GM23338 (cell line): ENCODE results near the gene NINL. TPM values are rescaled to one million over a fixed set of nuclear protein-coding genes. Genes with fewer than 3 reads are reported as not detected.

Experiments
- ATAC-seq: fragments of 200-7000 bp; cut with Tn5 transposase; 3 replicates; pipeline ENCODE4 v1.9.1; 2020
- DNase-seq: peaks from one replicate; pipeline ENCODE4 v3.0.0-alpha.2; 2015; ENCODE audit warnings: low spot score
- H2AFZ ChIP-seq: fragments of 200-600 bp; sonication (generic); 2 replicates; pipeline ENCODE4 v1.8.0; 2016; ENCODE audit warnings: antibody characterized with exemption, mild to moderate bottlenecking, moderate library complexity
- H3F3A ChIP-seq: fragments of 200-600 bp; sonication (generic); replicated peaks from 2 replicates; pipeline ENCODE4 v1.8.0; 2017; ENCODE audit warnings: antibody characterized with exemption, mixed run types, low read depth
- H3K27ac ChIP-seq: fragments of 200-600 bp; sonication (generic); 2 replicates; pipeline ENCODE4 v1.6.1; 2016; ENCODE audit warnings: low read depth
- H3K27me3 ChIP-seq: fragments of 200-600 bp; sonication (generic); 2 replicates; pipeline ENCODE4 v1.8.0; 2016; ENCODE audit warnings: mild to moderate bottlenecking, mixed run types, moderate library complexity; ENCODE audit not compliant: insufficient read depth
- H3K36me3 ChIP-seq: fragments of 200-600 bp; sonication (generic); 2 replicates; pipeline ENCODE4 v1.8.0; 2016; ENCODE audit warnings: mild to moderate bottlenecking; ENCODE audit not compliant: insufficient read depth
- H3K4me1 ChIP-seq: fragments of 200-600 bp; sonication (generic); 2 replicates; pipeline ENCODE4 v1.8.0; 2016; ENCODE audit warnings: mild to moderate bottlenecking, moderate library complexity; ENCODE audit not compliant: insufficient read depth
- H3K4me2 ChIP-seq: fragments of 200-600 bp; sonication (generic); 2 replicates; pipeline ENCODE4 v1.7.1; 2017; ENCODE audit warnings: mixed run types
- H3K4me3 ChIP-seq: fragments of 200-600 bp; sonication (generic); 2 replicates; pipeline ENCODE4 v1.6.1; 2016; ENCODE audit warnings: mixed run types
- H3K79me2 ChIP-seq: fragments of 200-600 bp; sonication (generic); replicated peaks from 2 replicates; pipeline ENCODE4 v1.8.0; 2017; ENCODE audit warnings: mild to moderate bottlenecking; ENCODE audit not compliant: insufficient read depth
- H3K9me2 ChIP-seq: fragments of 200-600 bp; sonication (generic); 2 replicates; pipeline ENCODE4 v1.8.0; 2017; ENCODE audit not compliant: insufficient read depth
- H4K20me1 ChIP-seq: fragments of 200-600 bp; sonication (generic); replicated peaks from 2 replicates; pipeline ENCODE4 v1.8.0; 2017; ENCODE audit warnings: mild to moderate bottlenecking; ENCODE audit not compliant: insufficient read depth
- H3K27ac Mint-ChIP-seq: 2 replicates; pipeline ENCODE4 v1.8.0; 2020; ENCODE audit warnings: inconsistent platforms, mild to moderate bottlenecking, moderate library complexity, mixed read lengths
- H3K27me3 Mint-ChIP-seq: 3 replicates; pipeline ENCODE4 v1.8.0; 2022; ENCODE audit warnings: low read depth, mild to moderate bottlenecking, moderate library complexity, mixed read lengths, inconsistent platforms; ENCODE audit not compliant: insufficient read depth, poor library complexity
- H3K36me3 Mint-ChIP-seq: 3 replicates; pipeline ENCODE4 v1.8.0; 2021; ENCODE audit warnings: low read depth, mild to moderate bottlenecking, inconsistent platforms, moderate library complexity, mixed read lengths
- H3K4me1 Mint-ChIP-seq: 3 replicates; pipeline ENCODE4 v1.8.0; 2020; ENCODE audit warnings: mild to moderate bottlenecking, inconsistent platforms, mixed read lengths
- H3K4me3 Mint-ChIP-seq: 3 replicates; pipeline ENCODE4 v1.8.0; 2021; ENCODE audit warnings: moderate library complexity, mild to moderate bottlenecking, inconsistent platforms, mixed read lengths
- H3K9me3 Mint-ChIP-seq: 3 replicates; pipeline ENCODE4 v1.8.0; 2020; ENCODE audit warnings: moderate library complexity, mild to moderate bottlenecking, inconsistent platforms, mixed read lengths
- CREB1 ChIP-seq: fragments of 250-450 bp; sonication (Bioruptor Pico); IDR thresholded peaks from 2 replicates; pipeline ENCODE4 v1.5.0; 2020; ENCODE audit warnings: low read depth, mild to moderate bottlenecking, moderate library complexity
- ETS1 ChIP-seq: IDR thresholded peaks from 2 replicates; pipeline ENCODE4 v1.6.1; 2016; ENCODE audit warnings: antibody characterized with exemption
- EZH2 ChIP-seq: fragments of 200-600 bp; sonication (generic); IDR thresholded peaks from one replicate; pipeline ENCODE4 v1.8.0; 2017; ENCODE audit warnings: antibody characterized with exemption, mild to moderate bottlenecking, low read depth; ENCODE audit not compliant: unreplicated experiment
- NANOG ChIP-seq: IDR thresholded peaks from 2 replicates; pipeline ENCODE4 v1.6.1; 2016; ENCODE audit warnings: antibody characterized with exemption, borderline replicate concordance
- POLR2AphosphoS5 ChIP-seq: IDR thresholded peaks from 2 replicates; pipeline ENCODE4 v1.6.1; 2016; ENCODE audit warnings: antibody characterized with exemption, low read depth
- REST ChIP-seq: IDR thresholded peaks from one replicate; pipeline ENCODE4 v1.6.1; 2018; ENCODE audit warnings: antibody characterized with exemption; ENCODE audit not compliant: unreplicated experiment
- STAT1 ChIP-seq: IDR thresholded peaks from one replicate; pipeline ENCODE4 v1.6.1; 2016; ENCODE audit warnings: antibody characterized with exemption; ENCODE audit not compliant: unreplicated experiment
- polyA plus RNA-seq: library from polyadenylated mRNA; unstranded; fragments of >200 nt; fragmentation: Nextera tagmentation; extraction: Ambion mirVana; gene quantifications from 2 replicates; pipeline ENCODE4 v1.2.1, GENCODE V29; 2016
- total RNA-seq: library from RNA; depleted of rRNA; stranded (reverse); fragments of >200 nt; shearing (Covaris generic); gene quantifications from 2 replicates; pipeline ENCODE4 v1.2.3, GENCODE V29; 2014
- TF ChIP-seq, protein P1 (sequence below), 2 experiments: fragments of 200-600 bp in 1 of 2; sonication (generic) in 1 of 2; conservative IDR thresholded peaks; 2 replicates each; pipeline versions ENCODE4 v1.5.1 to v1.6.1; 2016 to 2017; ENCODE audit warnings: antibody characterized with exemption in 2 of 2, low read depth in 2 of 2, mild to moderate bottlenecking in 2 of 2, moderate library complexity in 1 of 2

NINL gene
- total and polyA plus RNA-seq, 2 experiments from 2014 or later = 18.0 to 31.2 TPM

DNA sequence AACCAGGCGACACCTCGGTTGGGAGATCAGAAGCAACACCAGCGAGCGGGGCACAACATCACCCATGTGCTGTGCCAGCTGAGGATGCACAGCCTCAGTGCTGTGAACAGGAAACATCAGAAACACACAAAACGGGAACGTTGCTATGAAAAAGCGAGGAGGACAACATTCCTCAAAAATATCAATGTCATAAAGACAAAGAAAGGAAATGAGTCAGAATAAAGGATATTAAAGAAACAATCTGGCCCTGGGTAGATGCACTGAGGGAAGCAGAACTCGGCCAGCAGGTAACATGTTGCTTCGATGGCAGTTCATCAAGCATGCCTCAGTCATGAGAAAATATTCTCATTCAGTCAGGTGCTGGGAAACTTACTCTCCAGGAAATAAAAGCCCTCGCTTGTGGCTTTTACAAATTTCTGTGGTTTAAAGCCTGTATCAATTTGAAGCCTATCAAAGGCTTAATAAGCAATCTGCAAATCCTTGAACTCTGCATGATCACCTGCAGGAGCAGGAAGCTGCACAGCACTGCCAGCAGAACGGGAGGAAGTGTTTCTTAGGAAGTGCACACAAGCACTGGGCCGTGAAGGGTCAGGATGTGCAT, 100.3 kb downstream of the NINL start:
- Mint-ChIP-seq H3K4me3 (no peak overlapping the region), H3K27ac (no peak overlapping the region), H3K36me3 (peaks cover 42% of the 10 kb centered on the region), H3K27me3 (no peaks in the 10 kb centered on the region), H3K4me1 (peaks cover 22% of the 10 kb centered on the region; the same call in 2 of the 3 replicates), H3K9me3 (no peaks in the 10 kb centered on the region)
- H3K79me2 ChIP-seq = no peaks in the 10 kb centered on the region
- no peak overlapping the region for H3K27ac ChIP-seq
- H3K27me3 ChIP-seq = no peaks in the 10 kb centered on the region
- no peak overlapping the region for H2AFZ ChIP-seq
- H3K4me2 ChIP-seq = no peak overlapping the region
- H3K36me3 ChIP-seq = peaks cover 3% of the 10 kb centered on the region
- DNase-seq (no peak), ATAC-seq (no peak)
- H4K20me1 ChIP-seq = peaks cover 4% of the 10 kb centered on the region; the same call in 1 of the 2 replicates
- H3K4me3 ChIP-seq = no peak overlapping the region
- H3F3A ChIP-seq = no peaks in the 10 kb centered on the region; the same call in 1 of the 2 replicates
- TF ChIP-seq STAT1 (no peak), REST (no peak), NANOG (no peak)
- H3K9me2 ChIP-seq = no peaks in the 10 kb centered on the region
- peaks cover 10% of the 10 kb centered on the region for H3K4me1 ChIP-seq

- peak; percentile 39 for ATAC-seq
- H3K27ac Mint-ChIP-seq = peak overlapping the region; percentile 54; the same call in 1 of the 2 replicates
- no peaks in the 10 kb centered on the region for H3K27me3 ChIP-seq
Observed at GRCh38 chr20:25484224-25484846, 101.0 kb downstream of the NINL start.

More at GRCh38 chr20:25484224-25484846, 101.0 kb downstream of the NINL start:
- Histone ChIP-seq H3F3A (no peaks in the 10 kb centered on the region; the same call in 1 of the 2 replicates), H4K20me1 (peaks cover 5% of the 10 kb centered on the region; the same call in 1 of the 2 replicates), H3K4me1 (peaks cover 3% of the 10 kb centered on the region), H3K4me2 (no peak overlapping the region), H3K4me3 (no peak overlapping the region), H3K79me2 (no peaks in the 10 kb centered on the region), H3K9me2 (no peaks in the 10 kb centered on the region), H2AFZ (no peak overlapping the region), H3K27ac (no peak overlapping the region), H3K36me3 (peaks cover 3% of the 10 kb centered on the region)
- Mint-ChIP-seq H3K9me3 (no peaks in the 10 kb centered on the region), H3K36me3 (peaks cover 43% of the 10 kb centered on the region), H3K4me3 (no peak overlapping the region), H3K27me3 (no peaks in the 10 kb centered on the region), H3K4me1 (peaks cover 15% of the 10 kb centered on the region; the same call in 2 of the 3 replicates)
- TF ChIP-seq, protein P1, sequence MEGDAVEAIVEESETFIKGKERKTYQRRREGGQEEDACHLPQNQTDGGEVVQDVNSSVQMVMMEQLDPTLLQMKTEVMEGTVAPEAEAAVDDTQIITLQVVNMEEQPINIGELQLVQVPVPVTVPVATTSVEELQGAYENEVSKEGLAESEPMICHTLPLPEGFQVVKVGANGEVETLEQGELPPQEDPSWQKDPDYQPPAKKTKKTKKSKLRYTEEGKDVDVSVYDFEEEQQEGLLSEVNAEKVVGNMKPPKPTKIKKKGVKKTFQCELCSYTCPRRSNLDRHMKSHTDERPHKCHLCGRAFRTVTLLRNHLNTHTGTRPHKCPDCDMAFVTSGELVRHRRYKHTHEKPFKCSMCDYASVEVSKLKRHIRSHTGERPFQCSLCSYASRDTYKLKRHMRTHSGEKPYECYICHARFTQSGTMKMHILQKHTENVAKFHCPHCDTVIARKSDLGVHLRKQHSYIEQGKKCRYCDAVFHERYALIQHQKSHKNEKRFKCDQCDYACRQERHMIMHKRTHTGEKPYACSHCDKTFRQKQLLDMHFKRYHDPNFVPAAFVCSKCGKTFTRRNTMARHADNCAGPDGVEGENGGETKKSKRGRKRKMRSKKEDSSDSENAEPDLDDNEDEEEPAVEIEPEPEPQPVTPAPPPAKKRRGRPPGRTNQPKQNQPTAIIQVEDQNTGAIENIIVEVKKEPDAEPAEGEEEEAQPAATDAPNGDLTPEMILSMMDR (conservative IDR thresholded peaks at IDR 0.05; ENCODE audit: low read depth in 2 of 2) = peak in 1 of 2 experiments; percentile 40; a peak in 3 of 4 replicates
- TF ChIP-seq POLR2AphosphoS5 (no peak), STAT1 (no peak), NANOG (no peak), ETS1 (no peak), CREB1 (no peak), EZH2 (no peak), REST (no peak)
- DNase-seq = peak; percentile 33
